GM23338 (cell line): ENCODE results near the gene POPDC2. TPM values are rescaled to one million over a fixed set of nuclear protein-coding genes. Genes with fewer than 3 reads are reported as not detected.

ENCODE experiments used
- ATAC-seq: fragments of 200-7000 bp; cut with Tn5 transposase; 3 replicates; pipeline ENCODE4 v1.9.1; 2020
- DNase-seq: peaks from one replicate; pipeline ENCODE4 v3.0.0-alpha.2; 2015; ENCODE audit warnings: low spot score
- H2AFZ ChIP-seq: fragments of 200-600 bp; sonication (generic); 2 replicates; pipeline ENCODE4 v1.8.0; 2016; ENCODE audit warnings: antibody characterized with exemption, mild to moderate bottlenecking, moderate library complexity
- H3F3A ChIP-seq: fragments of 200-600 bp; sonication (generic); replicated peaks from 2 replicates; pipeline ENCODE4 v1.8.0; 2017; ENCODE audit warnings: antibody characterized with exemption, mixed run types, low read depth
- H3K27ac ChIP-seq: fragments of 200-600 bp; sonication (generic); 2 replicates; pipeline ENCODE4 v1.6.1; 2016; ENCODE audit warnings: low read depth
- H3K27me3 ChIP-seq: fragments of 200-600 bp; sonication (generic); 2 replicates; pipeline ENCODE4 v1.8.0; 2016; ENCODE audit warnings: mild to moderate bottlenecking, mixed run types, moderate library complexity; ENCODE audit not compliant: insufficient read depth
- H3K36me3 ChIP-seq: fragments of 200-600 bp; sonication (generic); 2 replicates; pipeline ENCODE4 v1.8.0; 2016; ENCODE audit warnings: mild to moderate bottlenecking; ENCODE audit not compliant: insufficient read depth
- H3K4me1 ChIP-seq: fragments of 200-600 bp; sonication (generic); 2 replicates; pipeline ENCODE4 v1.8.0; 2016; ENCODE audit warnings: mild to moderate bottlenecking, moderate library complexity; ENCODE audit not compliant: insufficient read depth
- H3K4me2 ChIP-seq: fragments of 200-600 bp; sonication (generic); 2 replicates; pipeline ENCODE4 v1.7.1; 2017; ENCODE audit warnings: mixed run types
- H3K4me3 ChIP-seq: fragments of 200-600 bp; sonication (generic); 2 replicates; pipeline ENCODE4 v1.6.1; 2016; ENCODE audit warnings: mixed run types
- H3K79me2 ChIP-seq: fragments of 200-600 bp; sonication (generic); replicated peaks from 2 replicates; pipeline ENCODE4 v1.8.0; 2017; ENCODE audit warnings: mild to moderate bottlenecking; ENCODE audit not compliant: insufficient read depth
- H3K9me2 ChIP-seq: fragments of 200-600 bp; sonication (generic); 2 replicates; pipeline ENCODE4 v1.8.0; 2017; ENCODE audit not compliant: insufficient read depth
- H4K20me1 ChIP-seq: fragments of 200-600 bp; sonication (generic); replicated peaks from 2 replicates; pipeline ENCODE4 v1.8.0; 2017; ENCODE audit warnings: mild to moderate bottlenecking; ENCODE audit not compliant: insufficient read depth
- H3K27ac Mint-ChIP-seq: 2 replicates; pipeline ENCODE4 v1.8.0; 2020; ENCODE audit warnings: inconsistent platforms, mild to moderate bottlenecking, moderate library complexity, mixed read lengths
- H3K27me3 Mint-ChIP-seq: 3 replicates; pipeline ENCODE4 v1.8.0; 2022; ENCODE audit warnings: low read depth, mild to moderate bottlenecking, moderate library complexity, mixed read lengths, inconsistent platforms; ENCODE audit not compliant: insufficient read depth, poor library complexity
- H3K36me3 Mint-ChIP-seq: 3 replicates; pipeline ENCODE4 v1.8.0; 2021; ENCODE audit warnings: low read depth, mild to moderate bottlenecking, inconsistent platforms, moderate library complexity, mixed read lengths
- H3K4me1 Mint-ChIP-seq: 3 replicates; pipeline ENCODE4 v1.8.0; 2020; ENCODE audit warnings: mild to moderate bottlenecking, inconsistent platforms, mixed read lengths
- H3K4me3 Mint-ChIP-seq: 3 replicates; pipeline ENCODE4 v1.8.0; 2021; ENCODE audit warnings: moderate library complexity, mild to moderate bottlenecking, inconsistent platforms, mixed read lengths
- H3K9me3 Mint-ChIP-seq: 3 replicates; pipeline ENCODE4 v1.8.0; 2020; ENCODE audit warnings: moderate library complexity, mild to moderate bottlenecking, inconsistent platforms, mixed read lengths
- CREB1 ChIP-seq: fragments of 250-450 bp; sonication (Bioruptor Pico); IDR thresholded peaks from 2 replicates; pipeline ENCODE4 v1.5.0; 2020; ENCODE audit warnings: low read depth, mild to moderate bottlenecking, moderate library complexity
- EZH2phosphoT487 ChIP-seq: fragments of 200-600 bp; sonication (generic); IDR thresholded peaks from one replicate; pipeline ENCODE4 v1.8.1; 2018; ENCODE audit warnings: antibody characterized with exemption; ENCODE audit not compliant: unreplicated experiment
- JUNB ChIP-seq: IDR thresholded peaks from one replicate; pipeline ENCODE4 v1.6.1; 2016; ENCODE audit warnings: antibody characterized with exemption; ENCODE audit not compliant: unreplicated experiment
- NANOG ChIP-seq: IDR thresholded peaks from 2 replicates; pipeline ENCODE4 v1.6.1; 2016; ENCODE audit warnings: antibody characterized with exemption, borderline replicate concordance
- POLR2AphosphoS5 ChIP-seq: IDR thresholded peaks from 2 replicates; pipeline ENCODE4 v1.6.1; 2016; ENCODE audit warnings: antibody characterized with exemption, low read depth
- STAT1 ChIP-seq: IDR thresholded peaks from one replicate; pipeline ENCODE4 v1.6.1; 2016; ENCODE audit warnings: antibody characterized with exemption; ENCODE audit not compliant: unreplicated experiment
- ZNF114 ChIP-seq: fragments of 250-450 bp; sonication (Bioruptor Pico); IDR thresholded peaks from 2 replicates; pipeline ENCODE4 v1.5.0; 2020; ENCODE audit warnings: mild to moderate bottlenecking, moderate library complexity
- ZNF331 ChIP-seq: fragments of 250-450 bp; sonication (Bioruptor Pico); IDR thresholded peaks from 2 replicates; pipeline ENCODE4 v1.5.0; 2020; ENCODE audit warnings: low read depth, mild to moderate bottlenecking, moderate library complexity
- polyA plus RNA-seq: library from polyadenylated mRNA; unstranded; fragments of >200 nt; fragmentation: Nextera tagmentation; extraction: Ambion mirVana; gene quantifications from 2 replicates; pipeline ENCODE4 v1.2.1, GENCODE V29; 2016
- total RNA-seq: library from RNA; depleted of rRNA; stranded (reverse); fragments of >200 nt; shearing (Covaris generic); gene quantifications from 2 replicates; pipeline ENCODE4 v1.2.3, GENCODE V29; 2014
- TF ChIP-seq, protein P1 (sequence below): fragments of 250-450 bp; sonication (Bioruptor Pico); IDR thresholded peaks from 2 replicates; pipeline ENCODE4 v1.5.0; 2020; ENCODE audit warnings: mild to moderate bottlenecking, moderate library complexity

POPDC2 gene
- total and polyA plus RNA-seq, 2 experiments from 2014 or later, result 0.36 TPM; not detected in 1

DNA sequence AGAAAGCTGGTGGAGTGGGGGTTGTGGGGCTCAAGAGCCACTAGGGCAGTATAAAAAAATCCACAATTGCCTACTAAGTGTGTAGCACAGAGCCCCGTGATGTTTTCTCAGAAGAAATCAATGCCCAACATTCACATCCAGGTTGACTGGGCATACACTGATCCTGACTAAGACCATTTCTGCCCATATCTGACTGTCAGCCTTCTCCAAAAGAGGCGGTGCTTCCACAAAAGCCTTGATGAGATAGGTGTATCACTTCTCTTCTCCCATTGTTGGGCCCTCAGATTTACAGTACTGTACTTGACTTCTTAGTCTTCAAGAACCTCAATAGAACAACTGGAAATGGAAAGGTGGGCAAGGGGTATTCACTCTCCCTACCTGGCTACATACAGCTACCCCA, 1.4 kb downstream of the POPDC2 start:
- Mint-ChIP-seq H3K27ac (no peak overlapping the region), H3K4me3 (no peak overlapping the region), H3K4me1 (peaks cover 2% of the 10 kb centered on the region), H3K9me3 (no peaks in the 10 kb centered on the region), H3K36me3 (no peaks in the 10 kb centered on the region), H3K27me3 (no peaks in the 10 kb centered on the region)
- Histone ChIP-seq H4K20me1 (no peaks in the 10 kb centered on the region), H3K36me3 (no peaks in the 10 kb centered on the region), H3K4me2 (no peak overlapping the region), H3K27me3 (no peaks in the 10 kb centered on the region), H3K9me2 (no peaks in the 10 kb centered on the region), H3K27ac (no peak overlapping the region), H3K4me1 (no peaks in the 10 kb centered on the region), H2AFZ (no peak overlapping the region), H3F3A (no peaks in the 10 kb centered on the region), H3K4me3 (no peak overlapping the region), H3K79me2 (no peaks in the 10 kb centered on the region)
- ATAC-seq, result no peak
- DNase-seq, result no peak
- TF ChIP-seq ZNF331 (no peak), ZNF114 (CRISPR knock-in tag) (no peak), EZH2phosphoT487 (no peak), POLR2AphosphoS5 (no peak), STAT1 (no peak), JUNB (no peak), CREB1 (CRISPR knock-in tag) (no peak), NANOG (no peak)
- TF ChIP-seq, protein P1, sequence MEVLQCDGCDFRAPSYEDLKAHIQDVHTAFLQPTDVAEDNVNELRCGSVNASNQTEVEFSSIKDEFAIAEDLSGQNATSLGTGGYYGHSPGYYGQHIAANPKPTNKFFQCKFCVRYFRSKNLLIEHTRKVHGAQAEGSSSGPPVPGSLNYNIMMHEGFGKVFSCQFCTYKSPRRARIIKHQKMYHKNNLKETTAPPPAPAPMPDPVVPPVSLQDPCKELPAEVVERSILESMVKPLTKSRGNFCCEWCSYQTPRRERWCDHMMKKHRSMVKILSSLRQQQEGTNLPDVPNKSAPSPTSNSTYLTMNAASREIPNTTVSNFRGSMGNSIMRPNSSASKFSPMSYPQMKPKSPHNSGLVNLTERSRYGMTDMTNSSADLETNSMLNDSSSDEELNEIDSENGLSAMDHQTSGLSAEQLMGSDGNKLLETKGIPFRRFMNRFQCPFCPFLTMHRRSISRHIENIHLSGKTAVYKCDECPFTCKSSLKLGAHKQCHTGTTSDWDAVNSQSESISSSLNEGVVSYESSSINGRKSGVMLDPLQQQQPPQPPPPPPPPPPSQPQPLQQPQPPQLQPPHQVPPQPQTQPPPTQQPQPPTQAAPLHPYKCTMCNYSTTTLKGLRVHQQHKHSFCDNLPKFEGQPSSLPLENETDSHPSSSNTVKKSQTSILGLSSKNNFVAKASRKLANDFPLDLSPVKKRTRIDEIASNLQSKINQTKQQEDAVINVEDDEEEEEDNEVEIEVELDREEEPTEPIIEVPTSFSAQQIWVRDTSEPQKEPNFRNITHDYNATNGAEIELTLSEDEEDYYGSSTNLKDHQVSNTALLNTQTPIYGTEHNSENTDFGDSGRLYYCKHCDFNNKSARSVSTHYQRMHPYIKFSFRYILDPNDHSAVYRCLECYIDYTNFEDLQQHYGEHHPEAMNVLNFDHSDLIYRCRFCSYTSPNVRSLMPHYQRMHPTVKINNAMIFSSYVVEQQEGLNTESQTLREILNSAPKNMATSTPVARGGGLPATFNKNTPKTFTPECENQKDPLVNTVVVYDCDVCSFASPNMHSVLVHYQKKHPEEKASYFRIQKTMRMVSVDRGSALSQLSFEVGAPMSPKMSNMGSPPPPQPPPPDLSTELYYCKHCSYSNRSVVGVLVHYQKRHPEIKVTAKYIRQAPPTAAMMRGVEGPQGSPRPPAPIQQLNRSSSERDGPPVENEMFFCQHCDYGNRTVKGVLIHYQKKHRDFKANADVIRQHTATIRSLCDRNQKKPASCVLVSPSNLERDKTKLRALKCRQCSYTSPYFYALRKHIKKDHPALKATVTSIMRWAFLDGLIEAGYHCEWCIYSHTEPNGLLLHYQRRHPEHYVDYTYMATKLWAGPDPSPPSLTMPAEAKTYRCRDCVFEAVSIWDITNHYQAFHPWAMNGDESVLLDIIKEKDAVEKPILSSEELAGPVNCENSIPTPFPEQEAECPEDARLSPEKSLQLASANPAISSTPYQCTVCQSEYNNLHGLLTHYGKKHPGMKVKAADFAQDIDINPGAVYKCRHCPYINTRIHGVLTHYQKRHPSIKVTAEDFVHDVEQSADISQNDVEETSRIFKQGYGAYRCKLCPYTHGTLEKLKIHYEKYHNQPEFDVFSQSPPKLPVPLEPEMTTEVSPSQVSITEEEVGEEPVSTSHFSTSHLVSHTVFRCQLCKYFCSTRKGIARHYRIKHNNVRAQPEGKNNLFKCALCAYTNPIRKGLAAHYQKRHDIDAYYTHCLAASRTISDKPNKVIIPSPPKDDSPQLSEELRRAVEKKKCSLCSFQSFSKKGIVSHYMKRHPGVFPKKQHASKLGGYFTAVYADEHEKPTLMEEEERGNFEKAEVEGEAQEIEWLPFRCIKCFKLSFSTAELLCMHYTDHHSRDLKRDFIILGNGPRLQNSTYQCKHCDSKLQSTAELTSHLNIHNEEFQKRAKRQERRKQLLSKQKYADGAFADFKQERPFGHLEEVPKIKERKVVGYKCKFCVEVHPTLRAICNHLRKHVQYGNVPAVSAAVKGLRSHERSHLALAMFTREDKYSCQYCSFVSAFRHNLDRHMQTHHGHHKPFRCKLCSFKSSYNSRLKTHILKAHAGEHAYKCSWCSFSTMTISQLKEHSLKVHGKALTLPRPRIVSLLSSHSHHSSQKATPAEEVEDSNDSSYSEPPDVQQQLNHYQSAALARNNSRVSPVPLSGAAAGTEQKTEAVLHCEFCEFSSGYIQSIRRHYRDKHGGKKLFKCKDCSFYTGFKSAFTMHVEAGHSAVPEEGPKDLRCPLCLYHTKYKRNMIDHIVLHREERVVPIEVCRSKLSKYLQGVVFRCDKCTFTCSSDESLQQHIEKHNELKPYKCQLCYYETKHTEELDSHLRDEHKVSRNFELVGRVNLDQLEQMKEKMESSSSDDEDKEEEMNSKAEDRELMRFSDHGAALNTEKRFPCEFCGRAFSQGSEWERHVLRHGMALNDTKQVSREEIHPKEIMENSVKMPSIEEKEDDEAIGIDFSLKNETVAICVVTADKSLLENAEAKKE, result no peak
